HCT116 (cell line): Measurements from ENCODE around the gene PDZD8.

Experiments used
- ATF3 ChIP-seq: IDR thresholded peaks from 2 replicates; pipeline ENCODE4 v1.6.1; 2012
- CTCF ChIP-seq, 3 experiments: fragments of 200-600 bp in 1 of 3; sonication (generic) in 1 of 3; IDR thresholded peaks in 2 of 3; conservative IDR thresholded peaks in 1 of 3; 2 replicates each; pipeline ENCODE4 v1.5.1; 2012 to 2017; ENCODE audit warnings: low read depth in 2 of 3, low read length in 2 of 3, antibody characterized with exemption in 1 of 3, borderline replicate concordance in 1 of 3, control low read depth in 1 of 3, mild to moderate bottlenecking in 1 of 3, mixed read lengths in 1 of 3, mixed run types in 1 of 3, moderate library complexity in 1 of 3; ENCODE audit not compliant: insufficient read depth in 1 of 3
- EZH2 ChIP-seq: fragments of 200-600 bp; sonication (generic); IDR thresholded peaks from 2 replicates; pipeline ENCODE4 v1.6.1; 2017; ENCODE audit warnings: antibody characterized with exemption, mixed run types
- FOSL1 ChIP-seq: IDR thresholded peaks from 2 replicates; pipeline ENCODE4 v1.6.1; 2012; ENCODE audit warnings: low read depth
- RAD21 ChIP-seq: IDR thresholded peaks from 2 replicates; pipeline ENCODE4 v1.6.1; 2012; ENCODE audit warnings: low read depth, mild to moderate bottlenecking
- REST ChIP-seq: IDR thresholded peaks from 2 replicates; pipeline ENCODE4 v1.6.1; 2012; ENCODE audit warnings: low read depth
- SP1 ChIP-seq: IDR thresholded peaks from 2 replicates; pipeline ENCODE4 v1.6.1; 2012; ENCODE audit warnings: low read depth
- SRF ChIP-seq: IDR thresholded peaks from 2 replicates; pipeline ENCODE4 v1.6.1; 2012; ENCODE audit warnings: low read depth
- ZNF274 ChIP-seq: fragments of 200-500 bp; sonication (Bioruptor generic); IDR thresholded peaks from 2 replicates; pipeline ENCODE4 v1.6.1; 2014; ENCODE audit warnings: mild to moderate bottlenecking, low read depth, low read length, inconsistent platforms

- TF ChIP-seq CTCF (IDR thresholded peaks at IDR 0.05 in 2 of 3, conservative IDR thresholded peaks at IDR 0.05 in 1 of 3; ENCODE audit: borderline replicate concordance in 1 of 3, insufficient read depth in 1 of 3, low read depth in 2 of 3, low read length in 2 of 3) (no peak), ATF3 (no peak), RAD21 (no peak), FOSL1 (no peak), EZH2 (no peak), SP1 (no peak), REST (no peak), ZNF274 (no peak), SRF (no peak)
Observed at GRCh38 chr10:117264782-117265181, 110.5 kb downstream of the PDZD8 start.
